ENCODE measurements around the gene ZC3H15.
"Not testable (repeated sequence)": the region's sequence is repeated elsewhere in the genome, so short reads cannot be mapped to it uniquely, and the experiment has no call there.

The ZC3H15 gene
- long read RNA-seq, donor 1, transcript ZC3H15-201 (10 exons, 2,138 nt) = major isoform, 31 of 77 reads
- long read RNA-seq, donor 1, partial matches to known transcripts = 43 of 77 reads
- long read RNA-seq, donor 1, other reads (novel, unspliced or antisense) = 0 of 77 reads
- long read RNA-seq, donor 2, transcript ZC3H15-201 (10 exons, 2,138 nt) = major isoform, 13 of 42 reads
- long read RNA-seq, donor 2, partial matches to known transcripts = 28 of 42 reads
- long read RNA-seq, donor 2, other reads (novel, unspliced or antisense) = 0 of 42 reads
- long read RNA-seq, donor 3, transcript ZC3H15-201 (10 exons, 2,138 nt) = major isoform, 10 of 17 reads
- long read RNA-seq, donor 3, partial matches to known transcripts = 7 of 17 reads
- long read RNA-seq, donor 3, other reads (novel, unspliced or antisense) = 0 of 17 reads
- long read RNA-seq, donor 4, transcript ZC3H15-201 (10 exons, 2,138 nt) = major isoform, 16 of 41 reads
- long read RNA-seq, donor 4, partial matches to known transcripts = 24 of 41 reads
- long read RNA-seq, donor 4, other reads (novel, unspliced or antisense) = 0 of 41 reads
- long read RNA-seq, donor 5, transcript ZC3H15-201 (10 exons, 2,138 nt) = major isoform, 31 of 56 reads
- long read RNA-seq, donor 5, partial matches to known transcripts = 24 of 56 reads
- long read RNA-seq, donor 5, other reads (novel, unspliced or antisense) = 0 of 56 reads
- long read RNA-seq, donor 6, transcript ZC3H15-201 (10 exons, 2,138 nt) = major isoform, 14 of 48 reads
- long read RNA-seq, donor 6, partial matches to known transcripts = 33 of 48 reads
- long read RNA-seq, donor 6, other reads (novel, unspliced or antisense) = 0 of 48 reads
- long read RNA-seq, donor 7, transcript ZC3H15-201 (10 exons, 2,138 nt) = major isoform, 14 of 72 reads
- long read RNA-seq, donor 7, partial matches to known transcripts = 57 of 72 reads
- long read RNA-seq, donor 7, other reads (novel, unspliced or antisense) = 0 of 72 reads
- long read RNA-seq, donor 8, transcript ZC3H15-201 (10 exons, 2,138 nt) = major isoform, 24 of 41 reads
- long read RNA-seq, donor 8, partial matches to known transcripts = 15 of 41 reads
- long read RNA-seq, donor 8, other reads (novel, unspliced or antisense) = 0 of 41 reads

DNA sequence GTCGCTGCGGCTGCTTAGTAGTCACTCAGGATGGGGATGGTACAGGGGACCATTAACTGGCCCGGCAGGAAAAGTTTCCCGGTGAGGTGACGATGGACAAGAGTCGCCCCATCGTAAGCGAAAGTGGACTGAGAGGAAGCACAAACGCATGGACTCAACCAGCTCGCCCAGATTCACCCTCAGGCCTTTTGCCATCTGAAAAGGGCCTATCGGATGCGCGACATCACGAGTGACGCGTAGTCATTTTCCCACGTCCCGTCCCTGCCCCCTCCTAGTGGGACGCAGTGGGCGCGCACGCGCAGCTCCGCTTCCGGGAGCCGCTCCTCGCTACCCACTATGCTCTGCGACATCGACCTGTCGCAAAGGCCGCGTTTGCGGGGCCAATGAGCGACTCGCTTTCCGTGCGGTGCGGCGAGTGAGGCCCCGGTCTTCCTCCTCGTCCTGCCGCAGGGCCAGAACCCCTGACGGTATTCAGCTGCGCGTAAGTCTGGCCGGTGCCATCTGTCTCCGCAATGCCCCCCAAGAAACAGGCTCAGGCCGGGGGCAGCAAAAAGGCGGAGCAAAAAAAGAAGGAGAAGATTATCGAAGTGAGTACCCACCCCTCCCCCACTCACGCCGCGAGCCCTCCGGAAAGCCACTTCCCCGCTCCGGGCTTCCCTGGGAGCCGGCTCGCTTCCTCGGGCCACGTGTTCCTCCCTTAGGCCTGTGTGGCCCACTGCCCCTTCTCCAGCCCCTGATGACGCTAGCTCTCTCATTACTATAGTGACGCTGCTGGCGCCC lies at the start of gene ZC3H15:
ZC3H15 (plus strand) TSS at position 390 of the 780 bp plus-strand sequence; CDS start at position 513, 123 bp downstream.
- peak; percentile 93 for DNase-seq

DNA sequence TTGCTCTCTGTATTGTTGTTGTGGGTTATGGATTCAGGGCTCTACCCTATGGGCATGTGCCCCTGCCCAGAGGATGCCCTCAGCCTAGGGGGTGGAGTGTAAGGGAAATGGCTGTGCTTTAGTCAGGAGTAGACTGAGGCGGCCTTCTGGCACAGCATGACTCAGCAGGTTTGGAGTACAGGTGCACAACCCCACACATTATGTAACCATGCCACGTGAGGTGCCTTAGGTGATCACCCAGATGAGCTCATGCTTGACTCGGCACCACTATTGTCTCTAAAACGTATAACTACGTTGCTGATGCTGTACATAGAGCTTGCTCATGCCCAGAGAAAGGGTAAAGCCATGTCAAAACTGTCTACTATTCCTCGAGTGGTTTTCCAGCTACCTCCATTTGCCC lies 48.3 kb upstream of the ZC3H15 start:
- DNase-seq = no peak

DNA sequence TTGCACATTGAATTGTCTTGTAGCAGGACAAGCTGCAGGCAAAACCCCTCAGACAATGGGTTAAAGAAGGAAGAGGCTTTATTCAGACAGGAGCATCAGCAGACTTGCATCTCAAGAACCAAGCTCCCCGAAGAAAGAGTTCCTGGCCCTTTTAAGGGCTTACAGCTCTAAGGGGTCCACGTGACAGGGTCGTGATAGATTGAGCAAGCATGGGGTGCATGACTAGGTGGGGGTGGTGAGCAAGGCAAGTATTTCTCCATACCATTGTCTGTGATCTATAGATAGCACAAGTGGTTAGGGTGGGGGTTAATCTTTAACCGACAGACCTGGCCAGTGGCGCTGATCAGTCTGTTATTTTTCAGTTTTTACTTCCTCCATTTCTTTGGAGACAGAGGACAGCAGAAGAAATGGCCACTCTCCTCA lies 46.4 kb upstream of the ZC3H15 start:
- DNase-seq = not testable (repeated sequence)

DNA sequence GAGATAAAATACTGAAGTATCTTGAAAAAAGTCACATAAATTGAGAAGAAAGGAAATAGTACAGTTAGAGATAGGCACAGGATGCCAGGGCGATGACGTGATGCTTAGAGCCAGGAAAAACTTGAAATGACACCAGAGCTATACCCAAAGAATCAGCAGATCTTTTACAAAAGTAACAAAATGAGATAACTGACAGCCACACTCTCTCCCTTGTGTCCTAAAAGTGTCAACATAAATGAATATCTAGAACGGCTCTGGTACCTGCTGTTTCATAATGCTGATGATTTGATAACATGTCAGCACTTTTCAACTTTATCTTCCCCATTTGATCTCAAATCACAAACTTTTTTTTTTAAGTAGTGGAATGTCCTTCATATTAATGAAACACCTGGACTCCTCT lies 45.6 kb upstream of the ZC3H15 start:
- DNase-seq = no peak

DNA sequence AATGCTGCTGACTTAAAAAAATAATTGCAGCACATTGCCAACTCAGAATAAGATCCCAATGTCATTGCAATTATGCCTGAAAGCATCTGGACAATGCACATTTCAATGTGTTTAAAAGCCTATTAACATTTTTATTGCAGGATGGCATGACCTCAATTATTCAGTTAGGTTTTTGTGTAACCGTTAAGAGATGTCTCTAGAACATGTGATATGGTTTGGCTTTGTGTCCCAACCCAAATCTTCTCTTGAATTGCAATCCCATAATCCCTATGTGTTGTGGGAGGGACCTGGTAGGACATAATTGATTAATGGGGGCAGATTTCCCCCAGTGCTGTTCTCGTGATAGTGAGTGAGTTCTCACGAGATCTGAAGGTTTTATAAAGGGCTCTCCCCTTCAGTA lies 43.2 kb upstream of the ZC3H15 start:
- DNase-seq = no peak

DNA sequence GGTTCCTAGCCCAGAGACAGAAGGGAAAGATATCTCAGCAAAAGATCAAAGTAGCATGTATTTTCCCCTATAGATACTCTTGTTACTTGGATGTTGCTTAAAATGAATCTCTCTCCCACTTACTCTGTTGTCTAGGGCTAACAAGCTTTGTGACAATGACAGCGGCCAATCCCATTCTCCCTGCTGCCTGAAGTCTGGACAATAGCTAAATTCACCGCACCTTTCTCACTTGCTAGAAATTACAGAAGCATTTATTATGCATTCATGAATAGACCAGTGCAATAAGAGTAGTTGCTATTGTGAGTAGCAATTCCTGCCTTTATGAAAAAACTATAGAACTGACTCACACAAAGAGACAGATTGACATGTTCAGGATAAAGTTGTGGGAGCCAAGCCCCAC lies 42.2 kb upstream of the ZC3H15 start:
- no peak for DNase-seq

DNA sequence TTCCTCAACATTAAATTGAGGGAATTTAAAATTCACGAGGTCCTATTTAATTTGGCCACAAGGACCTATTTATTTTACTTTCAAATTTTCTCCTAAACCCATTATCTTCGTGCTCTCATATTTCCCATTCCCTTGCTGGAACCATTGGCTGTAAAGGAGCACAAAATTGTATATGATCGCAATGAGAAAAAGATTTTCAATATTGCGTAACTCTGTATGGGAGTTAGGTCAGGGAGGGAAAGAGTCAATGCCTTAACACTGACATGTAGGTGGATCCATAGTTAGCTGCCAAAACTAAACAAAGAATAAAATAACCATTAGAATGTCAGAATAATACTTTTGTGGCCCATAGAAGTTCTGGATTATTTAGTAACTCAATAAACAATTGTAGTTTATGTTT lies 40.6 kb upstream of the ZC3H15 start:
- no peak for DNase-seq

DNA sequence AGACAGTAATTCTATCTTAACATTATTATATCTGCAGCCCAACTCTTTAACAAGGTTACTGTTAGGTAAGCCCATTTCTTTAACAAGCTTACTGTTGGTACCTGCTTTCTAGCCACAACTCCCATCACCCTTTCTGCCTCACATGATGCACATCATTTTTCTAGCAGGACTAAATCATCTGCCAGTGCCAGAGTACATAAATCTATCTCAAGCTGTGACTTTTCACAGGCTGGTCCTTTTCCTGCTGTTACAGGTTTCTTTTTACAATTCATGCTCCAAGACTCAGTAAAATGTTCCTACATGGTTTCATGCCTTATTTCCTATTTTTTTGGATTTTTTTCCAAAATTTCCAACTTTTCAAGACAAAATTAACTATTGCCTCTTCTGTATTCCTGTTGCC lies 30.4 kb upstream of the ZC3H15 start:
- DNase-seq = no peak

DNA sequence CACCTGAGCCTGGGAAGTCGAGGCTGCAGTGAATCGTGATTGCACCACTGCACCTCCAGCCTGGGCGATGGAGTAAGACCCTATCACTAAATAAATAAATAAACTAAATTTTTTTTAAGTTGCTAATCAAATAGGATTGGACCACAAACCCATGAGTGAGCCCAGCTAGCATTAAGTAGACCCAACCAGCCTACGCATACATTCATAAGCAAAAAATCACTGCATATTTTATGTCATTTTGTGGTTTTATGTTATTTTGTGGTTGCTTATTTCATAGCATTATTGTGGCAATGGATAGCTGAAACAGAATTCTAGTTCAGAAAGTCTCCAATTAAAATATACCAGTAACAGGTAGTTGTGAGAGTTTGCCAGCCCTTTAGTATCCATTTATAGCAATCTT lies 29.1 kb upstream of the ZC3H15 start:
- DNase-seq = no peak

DNA sequence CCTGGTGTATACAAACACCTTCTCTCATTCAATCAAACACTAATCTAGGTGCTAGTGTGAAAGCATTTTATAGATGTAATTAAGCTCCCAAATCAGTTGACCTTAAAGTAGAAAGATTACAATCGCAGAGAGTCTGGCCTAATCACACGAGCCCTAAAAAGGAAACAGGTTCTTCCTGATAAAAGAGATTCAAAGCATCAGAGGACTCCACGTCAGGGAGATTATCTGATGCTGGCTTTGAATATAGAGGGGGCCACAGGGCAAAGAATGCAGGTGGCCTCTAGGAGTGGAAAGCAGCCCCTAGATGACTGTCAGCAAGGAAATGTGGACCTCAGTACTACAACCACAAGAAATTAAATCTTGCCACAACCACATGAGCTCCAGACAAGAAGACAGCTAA lies 28.2 kb upstream of the ZC3H15 start:
- DNase-seq = no peak

DNA sequence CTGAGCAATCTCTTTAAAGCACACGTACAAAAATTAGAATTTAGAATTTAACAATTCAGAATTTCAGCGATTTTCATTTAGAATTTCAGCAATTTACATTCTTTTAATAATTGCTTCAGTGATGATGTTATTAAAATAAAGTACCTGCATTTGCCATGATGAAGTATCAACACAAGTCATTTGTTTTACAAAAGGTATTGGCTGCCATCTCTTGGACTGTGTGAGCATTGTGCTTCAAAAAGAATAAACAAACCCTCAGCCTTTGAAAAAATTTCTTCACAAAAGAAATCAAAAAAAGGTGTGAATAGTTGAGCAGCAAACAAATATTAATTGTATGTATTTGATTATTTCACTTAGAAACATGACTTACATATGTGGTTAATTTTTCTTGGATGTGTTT lies 27.1 kb upstream of the ZC3H15 start:
- DNase-seq = no peak

DNA sequence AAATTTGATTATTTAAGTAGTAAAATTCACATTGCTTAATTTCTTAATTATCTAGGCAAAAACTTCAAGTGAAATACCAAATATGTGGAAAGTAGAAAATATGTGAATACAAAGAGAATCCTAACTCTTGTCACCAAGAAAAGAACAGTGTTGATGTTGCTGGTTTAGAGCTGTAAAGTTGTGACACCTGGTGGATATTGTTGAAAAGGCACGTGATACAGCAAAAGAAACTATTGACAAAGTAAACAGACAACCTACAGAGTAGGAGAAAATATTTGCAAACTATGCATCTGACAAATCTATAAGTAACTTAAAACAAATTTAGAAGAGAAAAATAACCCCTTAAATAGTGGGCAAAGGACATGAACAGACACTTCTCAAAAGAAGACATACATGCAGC lies 25.6 kb upstream of the ZC3H15 start:
- DNase-seq = no peak

DNA sequence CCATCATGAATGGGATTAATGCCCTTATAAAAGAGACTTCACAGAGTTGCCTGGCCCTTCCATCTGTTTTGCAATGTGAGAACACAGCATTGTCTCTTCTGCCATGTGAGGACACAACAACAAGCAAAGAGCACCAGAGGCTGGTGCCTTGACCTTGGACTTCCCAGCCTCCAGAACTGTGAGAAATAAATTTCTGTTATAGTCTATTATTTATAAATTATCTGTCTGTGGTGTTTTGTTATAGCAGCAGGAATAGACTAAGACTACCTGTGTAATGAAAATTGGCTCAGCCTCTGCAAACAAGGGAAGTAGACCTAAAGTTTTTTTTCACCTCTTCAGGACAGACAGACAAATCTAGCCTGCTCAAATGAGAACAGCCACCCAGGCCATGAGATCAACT lies 19.3 kb upstream of the ZC3H15 start:
- DNase-seq = no peak

DNA sequence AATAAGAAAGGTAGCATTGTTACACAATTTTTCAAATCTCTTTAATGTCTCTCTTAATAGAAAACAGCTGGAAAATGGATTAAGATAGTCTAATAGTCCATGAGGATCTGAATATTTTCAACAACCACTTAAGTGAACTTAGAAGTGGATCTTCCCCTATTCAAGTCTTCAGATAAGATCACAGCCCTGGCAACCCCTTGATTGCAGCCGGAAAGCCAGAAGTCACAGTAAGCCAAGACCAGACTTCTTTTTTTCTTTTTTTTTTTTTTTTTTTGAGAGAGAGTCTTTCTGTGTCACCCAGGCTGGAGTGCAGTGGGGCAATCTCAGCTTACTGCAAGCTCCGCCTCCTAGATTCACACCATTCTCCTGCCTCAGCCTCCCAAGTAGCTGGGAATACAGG lies 18.6 kb upstream of the ZC3H15 start:
- no peak for DNase-seq

DNA sequence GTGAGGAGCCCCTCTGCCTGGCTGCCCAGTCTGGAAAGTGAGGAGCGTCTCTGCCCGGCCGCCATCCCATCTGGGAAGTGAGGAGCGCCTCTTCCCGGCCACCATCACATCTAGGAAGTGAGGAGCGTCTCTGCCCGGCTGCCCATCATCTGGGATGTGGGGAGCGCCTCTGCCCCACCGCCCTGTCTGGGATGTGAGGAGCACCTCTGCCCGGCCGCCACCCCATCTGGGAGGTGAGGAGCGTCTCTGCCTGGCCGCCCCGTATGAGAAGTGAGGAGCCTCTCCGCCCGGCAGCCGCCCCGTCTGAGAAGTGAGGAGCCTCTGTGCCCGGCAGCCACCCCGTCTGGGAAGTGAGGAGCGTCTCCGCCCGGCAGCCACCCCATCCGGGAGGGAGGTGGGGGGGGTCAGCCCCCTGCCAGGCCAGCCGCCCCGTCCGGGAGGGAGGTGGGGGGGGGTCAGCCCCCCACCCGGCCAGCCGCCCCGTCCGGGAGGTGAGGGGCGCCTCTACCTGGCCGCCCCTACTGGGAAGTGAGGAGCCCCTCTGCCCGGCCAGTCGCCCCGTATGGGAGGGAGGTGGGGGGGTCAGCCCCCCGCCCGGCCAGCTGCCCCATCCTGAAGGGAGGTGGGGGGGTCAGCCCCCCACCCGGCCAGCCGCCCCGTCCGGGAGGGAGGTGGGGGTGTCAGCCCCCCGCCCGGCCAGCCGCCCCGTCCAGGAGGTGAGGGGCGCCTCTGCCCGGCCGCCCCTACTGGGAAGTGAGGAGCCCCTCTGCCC lies 13.2 kb upstream of the ZC3H15 start:
- not testable (repeated sequence) for DNase-seq

DNA sequence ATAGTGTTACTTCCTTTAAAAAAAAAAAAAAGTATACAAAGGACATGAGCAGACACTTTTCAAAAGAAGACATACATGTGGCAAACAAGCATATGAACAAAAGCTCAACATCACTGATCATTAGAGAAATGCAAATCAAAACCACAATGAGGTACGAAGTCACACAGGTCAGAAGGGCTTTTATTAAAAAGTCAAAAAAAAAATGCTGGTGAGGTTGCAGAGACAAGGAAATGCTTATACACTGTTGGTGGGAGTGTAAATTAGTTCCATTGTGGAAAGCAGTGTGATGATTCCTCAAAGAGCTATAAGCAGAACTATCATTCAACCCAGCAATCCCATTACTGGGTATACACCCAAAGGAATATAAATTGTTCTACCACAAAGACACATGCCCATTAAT lies 11.8 kb upstream of the ZC3H15 start:
- DNase-seq = not testable (repeated sequence)

DNA sequence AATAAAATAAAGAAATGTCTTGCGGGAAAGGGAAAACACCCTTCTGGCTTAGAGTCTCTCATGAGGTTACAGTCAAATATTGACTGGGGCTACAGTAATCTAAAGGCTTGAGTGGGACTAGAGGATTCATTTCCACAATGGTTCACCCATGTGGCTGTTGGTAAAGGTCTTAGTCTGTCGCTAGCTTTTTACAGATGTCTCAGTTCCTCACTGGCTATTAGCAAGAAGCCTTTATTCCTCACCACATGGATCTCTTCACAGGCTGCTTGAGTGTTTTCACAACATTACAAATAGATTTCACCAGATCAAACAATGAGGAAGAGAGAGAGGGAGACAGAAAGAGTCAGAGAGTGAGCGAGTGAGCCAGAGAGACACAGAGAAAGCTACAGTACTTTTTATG lies 8.3 kb upstream of the ZC3H15 start:
- DNase-seq = no peak

DNA sequence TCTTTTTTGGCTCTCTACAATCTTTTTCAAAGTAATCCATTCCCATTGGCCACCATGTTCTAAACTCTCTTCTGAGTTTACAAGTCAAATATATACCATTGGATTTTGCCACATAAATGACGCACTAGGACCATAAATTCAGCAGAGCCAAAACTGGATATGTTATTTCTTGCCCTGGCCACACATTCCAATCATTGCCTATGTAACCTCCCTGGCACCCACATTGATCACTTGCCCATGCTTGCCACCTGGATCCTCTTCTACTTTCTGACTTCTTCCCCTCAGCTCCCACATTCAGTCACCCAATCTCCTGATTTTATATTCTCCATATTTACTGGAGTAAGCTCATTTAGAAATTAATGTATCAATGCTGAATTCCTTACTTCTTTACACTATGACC lies 5.1 kb upstream of the ZC3H15 start:
- no peak for DNase-seq

DNA sequence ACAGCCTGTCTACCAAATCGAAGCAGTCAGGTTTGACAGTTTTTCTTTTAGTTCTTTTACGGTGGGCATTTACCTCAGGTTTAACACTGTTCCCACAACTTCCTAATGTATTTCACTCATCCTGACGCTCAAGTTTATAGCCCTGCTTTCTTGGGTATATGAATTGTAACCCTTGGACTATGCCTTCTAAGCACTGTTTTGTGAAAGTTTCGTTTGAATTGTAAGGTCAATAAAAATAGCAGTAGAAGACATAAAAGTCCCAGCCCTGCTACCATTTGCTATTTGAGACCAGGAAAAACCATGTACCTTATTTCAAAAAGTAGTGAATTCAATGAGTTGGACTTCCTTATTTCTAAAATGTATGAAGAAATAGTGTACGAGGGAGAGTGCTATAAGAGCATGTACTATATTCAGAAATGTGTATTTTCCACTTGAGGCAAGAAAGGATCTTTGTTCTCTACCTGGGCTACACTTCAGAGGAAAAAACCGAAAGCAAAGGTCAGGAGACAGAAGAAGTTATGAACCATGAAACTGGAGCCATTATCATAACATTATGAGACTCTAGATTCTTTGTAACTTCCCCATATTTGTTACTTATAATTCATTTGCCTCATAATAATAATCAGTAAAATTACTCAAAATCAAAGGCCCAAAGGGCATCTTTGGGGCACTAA lies 1.9 kb upstream of the ZC3H15 start:
- DNase-seq = no peak

DNA sequence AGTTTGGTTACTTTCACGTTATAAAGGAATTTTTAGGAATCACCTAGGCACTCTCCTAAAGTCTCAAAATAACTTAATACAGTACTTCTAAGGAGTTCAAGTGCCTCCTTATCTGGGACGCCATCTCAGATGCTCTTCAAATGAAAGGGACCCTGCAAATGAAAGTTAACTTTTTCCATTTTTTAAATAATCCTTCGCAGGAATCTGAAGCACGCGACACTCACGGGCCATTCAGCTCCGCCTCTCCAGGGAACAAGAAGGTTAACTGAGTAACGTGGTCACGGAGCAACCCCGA lies 537 bp upstream of the ZC3H15 start:
- DNase-seq = no peak
